Astrocyte (in vitro differentiated cells and primary cell): ENCODE measurements around the gene CTNS. TPM values are rescaled to one million over a fixed set of nuclear protein-coding genes. Genes with fewer than 3 reads are reported as not detected.
A peak's percentile ranks its signal among the peaks of the same experiment; 100 is the strongest.

Experiments
- DNase-seq: peaks from one replicate; pipeline ENCODE4 v3.0.0-alpha.2; 2010; ENCODE audit warnings: low read depth
- FAIRE-seq: peaks from 2 replicates; lab custom pipeline; 2011; peaks lifted over from hg19 to GRCh38; lab: Jason Lieb, UNC
- H2AFZ ChIP-seq: 2 replicates; pipeline ENCODE4 v1.6.0; 2012; ENCODE audit warnings: low read depth, low read length, inconsistent platforms
- H3K27ac ChIP-seq: 2 replicates; pipeline ENCODE4 v1.5.1; 2011; ENCODE audit warnings: low read depth, low read length, inconsistent platforms
- H3K27me3 ChIP-seq: 2 replicates; pipeline ENCODE4 v1.6.0; 2011; ENCODE audit warnings: low read length, inconsistent platforms; ENCODE audit not compliant: insufficient read depth
- H3K36me3 ChIP-seq: 2 replicates; pipeline ENCODE4 v1.5.1; 2011; ENCODE audit warnings: low read length, inconsistent platforms; ENCODE audit not compliant: insufficient read depth
- H3K4me1 ChIP-seq: 2 replicates; pipeline ENCODE4 v1.5.1; 2011; ENCODE audit warnings: low read length, inconsistent platforms; ENCODE audit not compliant: insufficient read depth
- H3K4me2 ChIP-seq: 2 replicates; pipeline ENCODE4 v1.6.0; 2012; ENCODE audit warnings: low read length, inconsistent platforms
- H3K4me3 ChIP-seq: 2 replicates; pipeline ENCODE4 v1.5.1; 2011; ENCODE audit warnings: low read depth, mild to moderate bottlenecking, low read length, inconsistent platforms; ENCODE audit not compliant: insufficient read depth
- H3K79me2 ChIP-seq: 2 replicates; pipeline ENCODE4 v1.6.0; 2012; ENCODE audit warnings: mild to moderate bottlenecking, low read length, inconsistent platforms; ENCODE audit not compliant: insufficient read depth
- H3K9ac ChIP-seq: 2 replicates; pipeline ENCODE4 v1.6.0; 2012; ENCODE audit warnings: mild to moderate bottlenecking, low read length, inconsistent platforms
- H3K9me3 ChIP-seq: 2 replicates; pipeline ENCODE4 v1.5.1; 2012; ENCODE audit warnings: low read depth, mild to moderate bottlenecking, low read length, inconsistent platforms; ENCODE audit not compliant: insufficient read depth
- H4K20me1 ChIP-seq: 2 replicates; pipeline ENCODE4 v1.6.0; 2012; ENCODE audit warnings: low read length, inconsistent platforms; ENCODE audit not compliant: insufficient read depth
- H3K27ac Mint-ChIP-seq: one replicate; pipeline ENCODE4 v1.8.0; 2021; ENCODE audit warnings: mild to moderate bottlenecking, mixed read lengths; ENCODE audit not compliant: unreplicated experiment
- H3K27me3 Mint-ChIP-seq: one replicate; pipeline ENCODE4 v1.8.0; 2021; ENCODE audit warnings: low read depth, mixed read lengths; ENCODE audit not compliant: unreplicated experiment
- H3K36me3 Mint-ChIP-seq: one replicate; pipeline ENCODE4 v1.8.0; 2021; ENCODE audit warnings: low read depth, mixed read lengths; ENCODE audit not compliant: unreplicated experiment
- H3K4me1 Mint-ChIP-seq: one replicate; pipeline ENCODE4 v1.8.0; 2021; ENCODE audit warnings: low read depth, mixed read lengths; ENCODE audit not compliant: unreplicated experiment
- H3K4me3 Mint-ChIP-seq: one replicate; pipeline ENCODE4 v1.8.0; 2021; ENCODE audit warnings: mild to moderate bottlenecking, moderate library complexity, mixed read lengths; ENCODE audit not compliant: unreplicated experiment
- H3K9me3 Mint-ChIP-seq: one replicate; pipeline ENCODE4 v1.8.0; 2021; ENCODE audit warnings: mild to moderate bottlenecking, mixed read lengths; ENCODE audit not compliant: unreplicated experiment
- CTCF ChIP-seq: IDR thresholded peaks from 2 replicates; pipeline ENCODE4 v1.5.1; 2011; ENCODE audit warnings: low read depth, mild to moderate bottlenecking, inconsistent platforms, low read length, moderate library complexity; ENCODE audit not compliant: insufficient read depth
- EZH2 ChIP-seq: IDR thresholded peaks from 2 replicates; pipeline ENCODE4 v1.6.1; 2012; ENCODE audit warnings: mild to moderate bottlenecking, low read length, inconsistent platforms; ENCODE audit not compliant: insufficient read depth
- total RNA-seq: library from RNA; stranded (reverse); gene quantifications from 2 replicates; pipeline ENCODE4 v1.2.1, GENCODE V29; 2021

The CTNS gene
- total RNA-seq, 1 donor from 2014 or later, result 5.8 TPM

- Histone ChIP-seq H3K9me3 (no peaks in the 10 kb centered on the region), H4K20me1 (no peaks in the 10 kb centered on the region), H3K4me2 (no peak overlapping the region), H3K9ac (no peak overlapping the region), H3K4me3 (no peak overlapping the region), H2AFZ (no peak overlapping the region), H3K27me3 (peaks cover 11% of the 10 kb centered on the region), H3K4me1 (no peaks in the 10 kb centered on the region), H3K79me2 (no peaks in the 10 kb centered on the region), H3K27ac (no peak overlapping the region), H3K36me3 (no peaks in the 10 kb centered on the region)
- FAIRE-seq (no peak), DNase-seq (no peak)
- Mint-ChIP-seq H3K4me1 (no peaks in the 10 kb centered on the region), H3K9me3 (no peaks in the 10 kb centered on the region), H3K4me3 (peak overlapping the region; percentile 60), H3K27ac (peak overlapping the region; percentile 66), H3K27me3 (peaks cover 11% of the 10 kb centered on the region), H3K36me3 (no peaks in the 10 kb centered on the region)
- no peak for TF ChIP-seq EZH2
- no peak for TF ChIP-seq CTCF
Observed at GRCh38 chr17:3689262-3690093, 52.9 kb downstream of the CTNS start.

- FAIRE-seq, result no peak
- Histone ChIP-seq H3K4me3 (no peak overlapping the region), H2AFZ (no peak overlapping the region), H3K4me2 (no peak overlapping the region), H3K4me1 (peaks cover under 1% of the 10 kb centered on the region), H3K79me2 (no peaks in the 10 kb centered on the region), H4K20me1 (no peaks in the 10 kb centered on the region), H3K27me3 (peaks cover 7% of the 10 kb centered on the region), H3K36me3 (no peaks in the 10 kb centered on the region), H3K27ac (no peak overlapping the region), H3K9me3 (no peaks in the 10 kb centered on the region), H3K9ac (no peak overlapping the region)
- no peak overlapping the region for H3K4me3 Mint-ChIP-seq
- no peak for TF ChIP-seq CTCF
- TF ChIP-seq EZH2, result no peak
- peaks cover 2% of the 10 kb centered on the region for H3K4me1 Mint-ChIP-seq
- no peak overlapping the region for H3K27ac Mint-ChIP-seq
- H3K27me3 Mint-ChIP-seq, result peaks cover 15% of the 10 kb centered on the region
- DNase-seq, result no peak
- no peaks in the 10 kb centered on the region for H3K36me3 Mint-ChIP-seq
- no peaks in the 10 kb centered on the region for H3K9me3 Mint-ChIP-seq
Observed at GRCh38 chr17:3690094-3690715, 53.6 kb downstream of the CTNS start.

- Mint-ChIP-seq H3K36me3 (no peaks in the 10 kb centered on the region), H3K27ac (no peak overlapping the region), H3K4me3 (no peak overlapping the region), H3K4me1 (peaks cover 2% of the 10 kb centered on the region), H3K9me3 (no peaks in the 10 kb centered on the region), H3K27me3 (peaks cover 15% of the 10 kb centered on the region)
- H3K27me3 ChIP-seq, result peaks cover 11% of the 10 kb centered on the region
- TF ChIP-seq EZH2 (no peak), CTCF (no peak)
- no peak overlapping the region for H3K27ac ChIP-seq
- FAIRE-seq (no peak), DNase-seq (no peak)
- H4K20me1 ChIP-seq, result no peaks in the 10 kb centered on the region
- H2AFZ ChIP-seq, result no peak overlapping the region
- no peaks in the 10 kb centered on the region for H3K9me3 ChIP-seq
- no peaks in the 10 kb centered on the region for H3K79me2 ChIP-seq
- no peaks in the 10 kb centered on the region for H3K36me3 ChIP-seq
- H3K9ac ChIP-seq, result no peak overlapping the region
- H3K4me2 ChIP-seq, result no peak overlapping the region
- no peak overlapping the region for H3K4me3 ChIP-seq
- H3K4me1 ChIP-seq, result peaks cover 7% of the 10 kb centered on the region
Observed at GRCh38 chr17:3691617-3692067, 55.1 kb downstream of the CTNS start.
